Measurements from ENCODE around the gene MPO.

Gene MPO

GRCh38 chr17:58273453-58274104, 7.2 kb downstream of the MPO start:
- DNase-seq (no peak), ATAC-seq (replicated peaks) (no peak)
- no peak overlapping the region for H3K27ac Mint-ChIP-seq
- H3K4me1 Mint-ChIP-seq (ENCODE audit: low read depth in 2 of 2) = peaks cover 0 to 2% of the 10 kb centered on the region in 2 donors
- peaks cover 4% of the 10 kb centered on the region for H3K36me3 Mint-ChIP-seq (ENCODE audit: insufficient read depth)
- H3K9me3 Mint-ChIP-seq = no peaks in the 10 kb centered on the region
- H3K27me3 Mint-ChIP-seq = peaks cover 28 to 69% of the 10 kb centered on the region in 2 donors
- H3K4me3 Mint-ChIP-seq = no peak overlapping the region

DNA sequence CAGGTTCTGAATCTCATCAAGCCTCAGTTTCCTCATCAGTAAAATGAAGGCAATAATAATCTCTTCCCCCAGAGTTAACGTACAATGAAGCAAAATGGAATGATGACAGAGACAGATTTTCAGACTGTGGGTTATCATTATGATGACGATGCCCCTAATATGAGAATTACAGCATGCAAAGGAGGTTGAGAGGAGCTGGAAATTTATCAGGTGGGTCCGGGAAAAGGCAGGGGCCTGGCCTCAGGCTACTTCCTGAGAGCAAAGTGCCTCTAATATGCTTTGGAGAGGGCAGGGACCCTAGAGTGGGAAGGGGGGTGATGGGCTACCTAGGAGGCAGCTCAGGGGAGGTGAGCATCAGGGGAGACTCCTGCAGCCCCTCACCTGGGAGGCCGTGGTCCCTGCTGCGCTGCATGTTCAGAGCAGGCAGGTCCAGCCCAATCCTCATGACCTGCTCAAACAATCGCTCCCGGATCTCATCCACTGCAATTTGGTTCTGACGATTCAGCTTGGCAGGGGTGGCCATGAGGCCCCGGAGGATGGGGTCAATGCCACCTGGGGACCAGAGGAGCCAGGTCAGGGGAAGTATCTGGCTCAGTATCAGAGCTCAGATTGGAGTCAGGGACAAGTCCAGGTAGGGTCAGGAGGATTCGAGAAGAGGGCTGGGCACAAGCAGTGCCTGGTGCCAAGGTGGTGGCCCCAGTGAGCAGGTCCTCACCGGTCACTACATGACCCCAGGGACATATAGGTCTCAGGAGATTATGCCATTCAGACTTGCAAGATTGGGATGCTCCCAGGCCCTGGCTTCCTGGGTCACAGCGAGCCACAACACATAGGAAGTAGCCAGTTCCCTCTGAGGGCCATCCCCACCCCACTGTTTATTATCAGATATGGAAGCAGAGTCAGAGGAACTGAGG, 8.1 kb downstream of the MPO start:
- no peak overlapping the region for H3K27ac Mint-ChIP-seq
- ATAC-seq (replicated peaks) (no peak), DNase-seq (no peak)
- no peak overlapping the region for H3K4me3 Mint-ChIP-seq
- no peaks in the 10 kb centered on the region for H3K4me1 Mint-ChIP-seq (ENCODE audit: low read depth in 2 of 2)
- no peaks in the 10 kb centered on the region for H3K9me3 Mint-ChIP-seq
- peaks cover 2% of the 10 kb centered on the region for H3K36me3 Mint-ChIP-seq (ENCODE audit: insufficient read depth)
- peaks cover 26 to 68% of the 10 kb centered on the region in 2 donors for H3K27me3 Mint-ChIP-seq

DNA sequence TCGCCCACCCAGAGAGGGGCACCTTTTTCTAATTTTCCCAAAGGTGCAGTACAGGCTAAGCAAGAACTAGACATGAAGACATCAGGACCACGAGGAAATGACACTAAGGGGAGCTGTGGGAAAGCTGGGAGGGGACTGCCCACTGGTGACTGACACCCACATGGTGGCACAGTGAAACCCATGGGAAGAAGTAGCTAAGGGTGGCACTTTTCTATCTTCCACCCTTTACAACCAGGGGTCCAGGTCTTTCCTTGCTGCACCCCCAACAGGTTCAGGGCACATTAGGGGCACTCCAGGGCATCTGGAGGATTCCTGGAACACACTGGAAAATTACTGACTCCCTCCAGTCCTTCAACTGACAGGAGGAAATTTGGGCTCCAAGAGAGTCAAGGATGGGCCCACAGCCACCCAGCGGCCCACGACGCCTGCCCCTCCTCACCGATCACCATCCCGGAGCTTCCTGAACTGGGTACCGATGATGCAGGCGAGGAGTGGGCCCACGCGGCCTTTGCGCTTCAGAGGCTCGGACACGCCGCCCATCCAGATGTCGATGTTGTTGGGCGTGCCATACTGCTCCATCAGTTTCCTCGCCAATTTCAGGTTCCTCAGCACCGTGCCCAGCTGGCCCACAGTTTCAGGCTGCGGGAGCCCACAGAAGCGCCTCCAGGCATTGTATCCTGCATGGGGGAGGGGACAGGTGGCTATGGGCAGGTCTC, 9.4 kb downstream of the MPO start:
- no peak for DNase-seq
- no peaks in the 10 kb centered on the region for H3K9me3 Mint-ChIP-seq
- no peaks in the 10 kb centered on the region for H3K4me1 Mint-ChIP-seq (ENCODE audit: low read depth in 2 of 2)
- ATAC-seq (replicated peaks) = no peak
- H3K36me3 Mint-ChIP-seq (ENCODE audit: insufficient read depth) = no peaks in the 10 kb centered on the region
- H3K27ac Mint-ChIP-seq = no peak overlapping the region
- no peak overlapping the region for H3K4me3 Mint-ChIP-seq
- peaks cover 38 to 78% of the 10 kb centered on the region in 2 donors for H3K27me3 Mint-ChIP-seq

GRCh38 chr17:58270476-58271215, 10.1 kb downstream of the MPO start:
- Mint-ChIP-seq H3K4me1 (ENCODE audit: low read depth in 2 of 2) (no peaks in the 10 kb centered on the region), H3K9me3 (no peaks in the 10 kb centered on the region), H3K4me3 (no peak overlapping the region), H3K27me3 (peaks cover 40 to 78% of the 10 kb centered on the region in 2 donors), H3K36me3 (ENCODE audit: insufficient read depth) (no peaks in the 10 kb centered on the region), H3K27ac (no peak overlapping the region)
- ATAC-seq (replicated peaks) (no peak), DNase-seq (no peak)

GRCh38 chr17:58269557-58270291, 11.0 kb downstream of the MPO start:
- Mint-ChIP-seq H3K36me3 (ENCODE audit: insufficient read depth) (no peaks in the 10 kb centered on the region), H3K27me3 (peaks cover 47 to 83% of the 10 kb centered on the region in 2 donors), H3K4me1 (ENCODE audit: low read depth in 2 of 2) (no peaks in the 10 kb centered on the region), H3K4me3 (no peak overlapping the region), H3K9me3 (no peaks in the 10 kb centered on the region), H3K27ac (no peak overlapping the region)
- DNase-seq = no peak
- ATAC-seq (replicated peaks) = no peak

DNA sequence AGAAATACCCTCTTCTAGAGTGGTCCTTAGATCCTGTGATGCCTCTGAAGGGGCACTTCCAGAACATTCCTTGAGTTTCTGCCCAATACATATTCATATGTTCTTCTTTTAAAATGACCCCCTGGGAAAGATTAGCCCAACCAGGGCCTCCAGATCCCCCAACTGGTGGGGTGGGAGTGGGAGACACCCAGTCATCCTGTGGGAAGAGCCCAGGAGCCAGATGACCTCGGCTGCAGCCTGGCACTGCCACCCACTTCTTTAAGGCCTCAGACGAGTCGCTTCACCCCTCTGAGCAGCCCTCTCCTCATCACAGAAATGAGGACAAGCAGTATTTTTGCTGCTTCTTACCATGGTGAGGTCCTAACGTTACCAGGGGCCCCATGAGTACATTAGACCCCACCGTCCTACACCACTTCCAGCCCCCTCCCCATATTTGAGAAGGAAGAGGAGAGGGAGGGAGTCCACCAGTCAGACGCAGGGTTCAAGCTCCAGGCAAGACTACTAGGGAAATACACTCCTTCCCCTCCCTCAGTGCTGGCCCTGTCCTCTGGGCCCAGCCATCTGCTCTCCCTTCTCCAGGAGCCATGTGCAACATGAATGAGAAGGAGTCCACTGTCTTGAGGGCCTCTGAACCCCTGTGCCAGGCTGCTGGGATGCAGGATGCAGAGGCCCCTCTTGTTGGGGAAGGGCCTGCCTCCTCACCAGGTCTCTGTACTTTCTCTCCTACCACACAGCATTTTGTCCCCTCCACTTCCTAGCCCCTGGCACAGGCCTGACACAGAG, 11.8 kb downstream of the MPO start:
- no peak for DNase-seq
- no peak overlapping the region for H3K4me3 Mint-ChIP-seq
- peaks cover 55 to 91% of the 10 kb centered on the region in 2 donors for H3K27me3 Mint-ChIP-seq
- H3K4me1 Mint-ChIP-seq (ENCODE audit: low read depth in 2 of 2) = no peaks in the 10 kb centered on the region
- H3K9me3 Mint-ChIP-seq = no peaks in the 10 kb centered on the region
- no peaks in the 10 kb centered on the region for H3K36me3 Mint-ChIP-seq (ENCODE audit: insufficient read depth)
- no peak for ATAC-seq (replicated peaks)
- H3K27ac Mint-ChIP-seq = no peak overlapping the region

DNA sequence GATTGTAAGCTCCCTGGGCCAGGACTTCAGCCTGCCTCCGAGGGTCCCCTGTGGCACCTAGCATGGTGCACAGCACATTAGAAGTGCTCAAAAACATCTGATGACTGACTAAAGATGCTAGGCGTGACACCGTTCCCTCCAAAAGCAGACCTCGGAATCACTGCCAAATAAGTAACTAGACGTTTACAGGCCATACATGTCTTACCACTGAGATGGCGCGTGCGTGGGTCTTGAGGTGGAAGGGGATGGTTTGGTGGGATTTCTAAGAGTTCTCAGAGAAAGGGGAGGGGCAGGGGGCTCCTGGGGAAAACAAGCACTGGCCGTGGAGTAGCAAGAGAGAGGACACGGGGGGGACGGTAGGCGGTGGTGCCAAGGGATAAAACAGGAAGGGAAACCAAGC, 12.4 kb downstream of the MPO start:
- DNase-seq = no peak
- Mint-ChIP-seq H3K4me3 (no peak overlapping the region), H3K4me1 (ENCODE audit: low read depth in 2 of 2) (no peaks in the 10 kb centered on the region), H3K27ac (no peak overlapping the region), H3K36me3 (ENCODE audit: insufficient read depth) (no peaks in the 10 kb centered on the region), H3K27me3 (peaks cover 61 to 93% of the 10 kb centered on the region in 2 donors), H3K9me3 (no peaks in the 10 kb centered on the region)
- no peak for ATAC-seq (replicated peaks)

DNA sequence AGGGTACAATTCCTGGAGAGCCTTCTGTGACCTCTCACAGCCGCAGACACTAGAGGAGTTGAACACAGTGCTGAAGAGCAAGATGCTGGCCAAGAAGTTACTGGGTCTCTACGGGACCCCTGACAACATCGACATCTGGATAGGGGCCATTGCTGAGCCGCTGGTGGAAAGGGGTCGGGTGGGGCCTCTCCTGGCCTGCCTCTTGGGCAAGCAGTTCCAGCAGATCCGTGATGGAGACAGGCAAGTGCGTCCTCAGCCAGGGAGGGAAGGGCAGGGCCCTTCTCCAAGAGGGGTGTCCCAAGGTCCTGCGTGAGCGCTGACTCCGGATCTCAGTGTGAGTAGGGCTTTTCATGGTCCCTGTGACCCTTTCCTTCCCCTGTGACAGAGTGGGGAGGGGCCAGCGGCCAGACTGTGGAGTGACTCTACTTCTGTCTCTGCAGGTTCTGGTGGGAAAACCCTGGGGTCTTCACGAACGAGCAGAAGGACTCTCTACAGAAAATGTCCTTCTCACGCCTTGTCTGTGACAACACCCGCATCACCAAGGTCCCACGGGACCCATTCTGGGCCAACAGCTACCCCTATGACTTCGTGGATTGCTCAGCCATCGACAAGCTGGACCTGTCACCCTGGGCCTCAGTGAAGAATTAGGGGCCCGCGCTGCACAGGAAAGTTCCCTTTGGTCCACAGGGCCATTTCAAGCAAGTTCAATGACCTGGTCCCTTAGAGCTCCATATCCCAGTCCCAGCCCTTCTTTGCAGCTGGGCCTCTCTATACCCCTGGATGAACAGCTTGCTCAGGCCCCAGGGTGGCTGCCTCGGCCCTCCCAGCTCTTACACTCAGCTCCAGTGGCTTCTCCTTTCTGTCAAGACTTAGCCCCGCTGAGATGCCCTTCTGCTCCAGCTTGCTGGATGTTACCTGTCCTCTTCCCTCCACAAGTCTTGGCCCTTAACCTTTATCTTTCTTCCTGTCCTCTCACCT, 13.1 kb downstream of the MPO start:
- no peak for DNase-seq
- Mint-ChIP-seq H3K27me3 (peaks cover 64 to 93% of the 10 kb centered on the region in 2 donors), H3K4me1 (ENCODE audit: low read depth in 2 of 2) (no peaks in the 10 kb centered on the region), H3K27ac (no peak overlapping the region), H3K9me3 (no peaks in the 10 kb centered on the region), H3K36me3 (ENCODE audit: insufficient read depth) (no peaks in the 10 kb centered on the region), H3K4me3 (no peak overlapping the region)
- no peak for ATAC-seq (replicated peaks)

DNA sequence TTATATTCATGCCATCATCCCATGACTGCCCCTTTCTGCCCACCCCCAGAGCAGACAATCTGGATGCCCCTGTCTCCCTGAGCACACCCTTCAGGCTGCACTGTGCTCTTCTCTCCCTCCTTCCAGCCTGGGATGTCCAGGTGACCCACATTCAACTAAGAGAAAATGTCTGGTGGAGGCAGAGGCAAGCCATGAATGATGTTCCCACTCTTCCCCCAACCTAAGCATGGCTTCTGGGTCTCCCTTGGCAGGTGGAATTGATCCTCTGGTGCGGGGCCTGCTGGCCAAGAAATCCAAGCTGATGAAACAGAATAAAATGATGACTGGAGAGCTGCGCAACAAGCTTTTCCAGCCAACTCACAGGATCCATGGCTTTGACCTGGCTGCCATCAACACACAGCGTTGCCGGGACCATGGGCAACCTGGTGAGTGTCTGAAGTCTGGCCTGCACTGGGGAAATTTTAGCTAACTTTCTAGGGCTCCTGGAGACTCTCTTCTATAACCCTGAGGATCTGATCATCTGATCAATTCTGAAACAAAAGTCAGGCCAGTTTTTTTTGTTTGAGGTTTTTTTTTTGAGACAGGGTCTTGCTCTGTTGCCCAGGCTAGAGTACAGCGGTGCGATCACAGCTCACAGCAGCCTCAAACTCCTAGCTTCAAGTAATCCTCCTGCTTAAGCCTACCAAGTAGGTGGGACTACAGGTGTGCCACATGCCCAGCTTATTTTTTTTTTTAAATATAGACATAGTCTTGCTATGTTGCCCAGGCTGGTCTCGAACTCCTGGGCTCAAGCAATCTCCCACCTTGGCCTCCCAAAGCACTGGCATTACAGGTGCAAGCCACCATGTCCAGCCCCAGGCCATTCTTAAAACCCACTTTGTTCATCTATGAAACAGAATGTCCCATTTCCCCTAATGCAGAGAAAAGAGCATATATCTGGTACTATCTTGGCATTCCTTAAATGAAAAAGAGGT, 14.5 kb downstream of the MPO start:
- DNase-seq (no peak), ATAC-seq (replicated peaks) (no peak)
- Mint-ChIP-seq H3K27ac (no peak overlapping the region), H3K27me3 (peaks cover 71 to 98% of the 10 kb centered on the region in 2 donors), H3K36me3 (ENCODE audit: insufficient read depth) (no peaks in the 10 kb centered on the region), H3K4me1 (ENCODE audit: low read depth in 2 of 2) (no peaks in the 10 kb centered on the region), H3K9me3 (no peaks in the 10 kb centered on the region), H3K4me3 (no peak overlapping the region)

DNA sequence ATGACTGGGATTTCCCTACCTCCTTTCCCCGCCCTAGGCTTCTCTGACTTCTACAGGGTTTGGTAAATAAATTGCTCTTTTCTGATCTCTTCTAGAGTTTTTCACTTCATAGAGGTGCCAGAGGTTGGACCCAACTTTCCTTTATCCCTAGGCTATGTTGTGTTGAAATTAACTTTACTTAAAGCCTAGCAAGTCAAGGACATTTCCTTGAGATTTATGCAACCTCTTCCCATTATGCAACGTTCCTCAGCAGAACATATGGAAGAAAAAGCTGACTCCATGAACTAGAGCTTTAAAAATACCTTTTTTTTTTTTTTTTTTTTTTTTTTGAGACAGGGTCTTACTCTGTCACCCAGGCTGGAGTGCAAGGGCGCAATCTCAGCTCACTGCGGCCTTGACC, 15.5 kb downstream of the MPO start:
- Mint-ChIP-seq H3K27ac (no peak overlapping the region), H3K36me3 (ENCODE audit: insufficient read depth) (no peaks in the 10 kb centered on the region), H3K4me3 (no peak overlapping the region), H3K4me1 (ENCODE audit: low read depth in 2 of 2) (no peaks in the 10 kb centered on the region), H3K9me3 (no peaks in the 10 kb centered on the region), H3K27me3 (peaks cover 80 to 99% of the 10 kb centered on the region in 2 donors)
- DNase-seq (no peak), ATAC-seq (replicated peaks) (no peak)
